T-helper 2 cell treated with Interferon-gamma antibody and Interleukin-4, amounts not matched to agents 5 μg/mL and 100 μg/mL, for 36 hours (primary cell): ENCODE measurements around the gene TTC34.

Experiments
- DNase-seq: peaks from one replicate; pipeline ENCODE4 v3.0.0; 2021; ENCODE audit warnings: low spot score
- H3K27ac Mint-ChIP-seq: one replicate; pipeline ENCODE4 v1.8.0; 2021; ENCODE audit warnings: mild to moderate bottlenecking, mixed read lengths
- H3K27me3 Mint-ChIP-seq: one replicate; pipeline ENCODE4 v1.8.0; 2021; ENCODE audit warnings: low read depth, mixed read lengths
- H3K36me3 Mint-ChIP-seq: one replicate; pipeline ENCODE4 v1.8.0; 2021; ENCODE audit warnings: low read depth, mixed read lengths
- H3K4me1 Mint-ChIP-seq: one replicate; pipeline ENCODE4 v1.8.0; 2021; ENCODE audit warnings: low read depth, mixed read lengths
- H3K4me3 Mint-ChIP-seq: one replicate; pipeline ENCODE4 v1.8.0; 2022; ENCODE audit warnings: mild to moderate bottlenecking, moderate library complexity, mixed read lengths
- H3K9me3 Mint-ChIP-seq: one replicate; pipeline ENCODE4 v1.8.0; 2021; ENCODE audit warnings: mixed read lengths

The TTC34 gene

GRCh38 chr1:2591581-2592261 lies 209.8 kb downstream of the TTC34 start:
- Mint-ChIP-seq H3K9me3 (no peaks in the 10 kb centered on the region), H3K36me3 (peaks cover 6% of the 10 kb centered on the region), H3K4me1 (no peaks in the 10 kb centered on the region), H3K27me3 (no peaks in the 10 kb centered on the region), H3K4me3 (no peak overlapping the region), H3K27ac (no peak overlapping the region)
- DNase-seq, result no peak

GRCh38 chr1:2591233-2591580 lies 210.3 kb downstream of the TTC34 start:
- Mint-ChIP-seq H3K4me1 (no peaks in the 10 kb centered on the region), H3K27me3 (no peaks in the 10 kb centered on the region), H3K4me3 (no peak overlapping the region), H3K36me3 (peaks cover 6% of the 10 kb centered on the region), H3K27ac (no peak overlapping the region), H3K9me3 (no peaks in the 10 kb centered on the region)
- DNase-seq, result no peak

DNA sequence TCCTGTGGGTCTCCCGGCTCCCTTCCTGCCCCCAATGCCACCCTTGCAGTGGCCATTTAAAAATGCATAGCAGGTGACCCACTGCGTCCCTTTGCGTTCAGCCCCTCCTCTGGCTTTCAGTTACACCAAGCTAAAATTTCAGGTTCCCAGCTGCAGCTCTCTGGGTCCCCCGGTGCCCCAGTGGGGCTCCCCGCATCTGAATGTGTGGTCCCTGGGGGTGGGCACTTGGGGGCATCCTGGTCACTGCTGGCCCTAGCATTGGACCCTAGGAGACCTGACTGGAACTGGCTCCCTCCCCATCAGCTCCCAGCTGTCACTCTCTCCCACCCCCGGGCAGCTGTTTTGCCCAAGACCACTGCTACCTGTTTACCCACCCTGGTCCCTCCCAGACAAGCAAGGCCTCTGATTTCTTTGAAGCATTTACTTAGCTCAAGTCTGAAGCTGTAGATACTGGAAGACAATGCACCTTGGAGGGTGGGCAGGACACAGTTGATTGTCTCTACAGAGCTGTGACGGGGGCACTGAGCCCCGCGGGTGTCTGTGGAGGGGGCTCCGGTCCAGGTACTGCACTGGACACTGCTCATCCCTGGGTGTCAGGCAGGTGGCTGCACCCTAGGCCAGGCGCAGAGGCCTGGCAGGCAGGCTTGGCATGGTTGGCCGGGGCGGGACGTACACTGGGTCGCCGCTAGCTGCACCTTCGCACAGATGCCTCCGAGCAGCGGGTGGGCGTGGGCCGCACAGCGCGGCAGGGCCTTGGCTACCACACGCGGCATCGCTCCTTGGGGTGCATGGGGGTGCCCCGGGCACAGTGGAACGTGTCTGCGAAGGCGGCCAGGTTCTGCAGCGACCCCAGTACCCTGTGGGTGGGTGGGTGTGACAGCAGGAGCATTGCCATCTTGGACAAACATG lies 211.0 kb downstream of the TTC34 start:
- H3K27me3 Mint-ChIP-seq, result no peaks in the 10 kb centered on the region
- DNase-seq, result no peak
- H3K9me3 Mint-ChIP-seq, result no peaks in the 10 kb centered on the region
- peaks cover 6% of the 10 kb centered on the region for H3K36me3 Mint-ChIP-seq
- no peak overlapping the region for H3K27ac Mint-ChIP-seq
- H3K4me1 Mint-ChIP-seq, result no peaks in the 10 kb centered on the region
- H3K4me3 Mint-ChIP-seq, result no peak overlapping the region

DNA sequence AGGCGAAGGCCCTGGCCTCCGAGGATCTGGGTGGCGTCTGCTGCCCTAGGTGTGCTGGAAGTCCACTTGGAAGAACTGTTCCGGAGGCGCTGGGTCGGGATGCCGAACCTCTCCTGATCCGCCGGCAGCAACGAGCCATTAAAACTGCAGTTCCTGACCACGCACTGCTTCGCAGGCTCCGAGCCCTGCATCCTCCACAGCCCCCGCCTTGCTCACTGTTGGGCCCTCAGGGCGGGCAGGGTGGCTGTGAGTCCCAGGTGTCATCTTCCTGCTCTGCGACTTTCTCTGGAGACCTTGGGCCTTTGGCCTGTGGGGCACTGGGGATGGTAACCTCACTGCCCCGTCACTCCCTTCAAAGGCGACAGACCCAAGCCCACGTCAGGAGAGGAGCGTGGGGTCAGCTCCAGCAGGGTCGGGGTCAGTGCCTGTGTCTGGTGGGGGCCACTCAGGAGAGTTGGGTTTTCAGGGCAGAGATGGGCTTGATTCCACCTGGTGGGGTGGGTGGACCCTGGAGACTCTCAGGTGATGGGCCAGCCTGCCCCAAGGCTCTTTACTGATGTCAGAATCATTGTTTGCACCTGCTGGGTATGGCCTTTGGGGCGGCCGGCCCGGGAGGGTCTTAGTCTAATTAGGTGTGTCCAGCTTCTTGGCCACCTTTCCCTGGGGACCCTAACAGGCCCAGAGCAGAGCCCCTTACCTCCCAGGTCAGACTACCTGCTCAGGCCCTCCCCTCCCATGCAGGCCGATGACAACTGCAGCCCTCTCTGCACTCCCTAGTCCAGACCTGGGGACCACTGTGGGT lies 211.9 kb downstream of the TTC34 start:
- H3K4me3 Mint-ChIP-seq, result no peak overlapping the region

DNA sequence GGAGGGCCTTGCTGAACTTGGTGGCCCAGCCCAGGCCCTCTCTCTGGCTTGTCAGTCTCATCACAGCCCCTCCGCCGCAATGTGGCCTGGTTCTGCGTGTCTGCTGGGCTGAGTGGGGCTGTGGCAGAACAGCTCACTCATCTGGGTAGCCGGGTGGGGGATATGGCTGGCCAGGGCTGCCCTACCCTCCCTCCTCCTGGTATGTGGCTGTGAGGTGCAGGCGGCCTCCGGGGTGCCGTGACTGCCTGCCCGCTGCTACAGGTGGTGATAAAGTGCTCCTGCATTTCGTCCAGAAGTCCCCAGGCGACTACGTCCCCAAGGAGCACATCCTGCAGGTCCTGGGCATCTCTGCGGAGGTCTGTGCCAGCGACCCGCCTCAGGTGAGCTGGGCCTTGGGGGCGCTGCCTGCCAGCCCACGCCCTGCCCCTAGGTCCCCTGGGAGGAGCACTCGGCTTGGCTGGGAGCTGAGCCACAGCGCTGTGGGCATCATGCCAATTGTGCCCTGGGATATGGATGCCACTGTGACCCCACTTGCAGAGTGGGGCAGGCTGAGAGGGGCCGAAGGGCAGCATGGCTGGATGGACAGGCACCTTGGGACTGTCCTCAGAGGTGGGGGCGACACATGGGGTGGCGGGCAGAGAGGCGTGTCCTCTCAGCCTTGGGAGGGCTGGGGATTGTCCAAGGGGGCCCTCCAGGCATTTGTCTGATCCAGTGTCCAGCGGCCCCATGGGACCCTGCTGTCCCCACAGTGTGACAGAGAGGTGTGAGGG lies 212.6 kb downstream of the TTC34 start:
- no peaks in the 10 kb centered on the region for H3K9me3 Mint-ChIP-seq
- H3K36me3 Mint-ChIP-seq, result peaks cover 6% of the 10 kb centered on the region
- peaks cover 10% of the 10 kb centered on the region for H3K4me1 Mint-ChIP-seq
- H3K4me3 Mint-ChIP-seq, result no peak overlapping the region
- no peak overlapping the region for H3K27ac Mint-ChIP-seq
- DNase-seq, result no peak
- H3K27me3 Mint-ChIP-seq, result no peaks in the 10 kb centered on the region

More for the DNA sequence above, 211.9 kb downstream of the TTC34 start:
- H3K9me3 Mint-ChIP-seq, result no peaks in the 10 kb centered on the region
- H3K27me3 Mint-ChIP-seq, result no peaks in the 10 kb centered on the region
- peaks cover 6% of the 10 kb centered on the region for H3K36me3 Mint-ChIP-seq
- no peak for DNase-seq
- no peak overlapping the region for H3K27ac Mint-ChIP-seq
- H3K4me1 Mint-ChIP-seq, result peaks cover 3% of the 10 kb centered on the region

DNA sequence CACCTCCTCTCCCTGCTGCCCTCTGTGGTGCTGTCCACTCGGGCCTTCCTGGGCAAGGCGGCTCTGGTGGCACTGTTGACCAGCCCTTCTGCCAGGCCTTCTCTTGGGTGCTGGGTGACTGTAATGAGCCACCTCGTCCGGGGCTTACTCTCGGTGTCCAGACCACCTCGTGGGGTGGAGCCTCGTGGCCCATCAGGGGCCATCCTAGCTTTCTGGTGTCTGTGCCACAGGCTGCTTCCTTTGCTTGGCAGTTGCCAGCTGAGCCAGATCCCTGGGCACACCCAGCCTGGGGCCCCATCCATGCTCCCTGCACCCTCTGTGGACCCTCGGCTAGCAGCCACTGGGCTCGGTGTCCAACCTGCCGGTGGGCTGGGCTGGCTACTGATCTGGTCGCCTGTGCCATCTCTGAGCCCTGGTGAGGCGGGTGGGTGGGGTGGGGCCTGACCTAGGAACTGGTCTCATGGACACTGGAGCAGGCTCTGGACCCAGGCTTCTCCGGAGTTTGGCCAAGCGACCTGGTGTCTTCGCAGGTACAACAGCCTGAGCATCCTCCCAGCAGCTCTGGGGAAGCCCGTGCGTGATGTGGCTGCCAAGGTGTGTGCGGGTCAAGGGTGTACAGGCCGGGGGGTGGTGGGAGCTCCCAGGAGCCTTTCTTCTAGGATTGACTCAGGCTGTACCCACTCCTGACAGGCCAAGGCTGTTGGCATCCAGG lies 213.5 kb downstream of the TTC34 start:
- no peaks in the 10 kb centered on the region for H3K9me3 Mint-ChIP-seq
- no peak for DNase-seq
- peaks cover 6% of the 10 kb centered on the region for H3K36me3 Mint-ChIP-seq
- H3K27ac Mint-ChIP-seq, result no peak overlapping the region
- peak overlapping the region; percentile 74 for H3K4me3 Mint-ChIP-seq
- H3K27me3 Mint-ChIP-seq, result no peaks in the 10 kb centered on the region
- H3K4me1 Mint-ChIP-seq, result peaks cover 15% of the 10 kb centered on the region

GRCh38 chr1:2587071-2587859 lies 214.2 kb downstream of the TTC34 start:
- H3K27me3 Mint-ChIP-seq, result no peaks in the 10 kb centered on the region

DNA sequence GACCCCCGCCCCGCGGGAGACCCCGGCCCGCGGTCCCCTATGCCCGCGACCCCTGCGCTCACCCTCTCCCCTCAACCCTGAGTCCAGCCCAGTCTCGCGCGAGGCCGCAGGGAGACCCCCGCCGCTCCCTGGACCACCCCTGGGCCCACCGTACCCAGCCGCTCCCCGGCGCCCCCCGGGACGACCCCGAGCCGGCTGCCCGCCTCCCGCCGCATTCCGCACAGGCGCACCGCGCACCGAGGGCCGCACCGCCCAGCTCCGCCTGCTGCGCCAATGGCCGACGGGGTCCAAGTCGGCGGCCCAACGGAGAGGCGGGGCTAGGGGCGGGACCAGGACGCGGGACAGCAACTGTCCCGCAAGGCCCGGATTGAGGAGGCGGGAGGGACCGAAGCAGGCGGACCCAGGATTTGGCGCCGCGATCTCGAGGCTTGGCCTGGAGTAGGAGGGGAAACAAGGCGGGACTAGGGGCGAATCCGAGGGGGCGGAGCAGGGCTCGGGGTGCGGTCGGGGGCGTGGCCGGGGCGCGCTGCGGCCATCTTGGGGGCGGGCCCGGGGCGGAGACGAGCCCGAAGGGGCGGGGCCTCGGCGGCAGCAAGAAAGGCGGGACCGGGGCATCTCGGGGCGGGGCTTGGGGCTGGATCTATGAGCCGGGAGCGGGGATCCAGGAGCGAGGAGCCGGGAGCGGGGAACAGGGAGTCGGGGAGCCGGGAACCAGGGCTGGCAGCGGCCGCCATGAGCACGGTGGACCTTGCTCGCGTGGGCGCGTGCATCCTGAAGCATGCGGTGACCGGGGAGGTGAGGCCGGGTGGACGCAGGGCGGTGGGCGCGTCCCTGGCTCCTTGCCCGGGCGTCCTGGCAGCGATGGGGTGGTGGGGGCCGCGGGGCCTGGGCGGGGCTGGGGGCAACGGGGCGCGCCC lies 215.1 kb downstream of the TTC34 start, which contains the start of gene PRXL2B:
Gene PRXL2B (plus strand): TSS at position 624 of the 917 bp plus-strand sequence. CDS start 109 bp downstream, at position 733.
- Mint-ChIP-seq H3K27ac (peak within 1 kb of the TSS; percentile 96), H3K4me3 (peak within 1 kb of the TSS; percentile 92), H3K4me1 (peaks cover 24% of the 10 kb centered on the region), H3K36me3 (peaks cover 8% of the 10 kb centered on the region), H3K9me3 (no peaks in the 10 kb centered on the region), H3K27me3 (no peaks in the 10 kb centered on the region)
- peak; percentile 98 for DNase-seq

More at GRCh38 chr1:2587071-2587859, 214.2 kb downstream of the TTC34 start:
- peak overlapping the region; percentile 45 for H3K27ac Mint-ChIP-seq
- peaks cover 19% of the 10 kb centered on the region for H3K4me1 Mint-ChIP-seq
- H3K9me3 Mint-ChIP-seq, result no peaks in the 10 kb centered on the region
- no peak for DNase-seq
- H3K4me3 Mint-ChIP-seq, result peak overlapping the region; percentile 74
- peaks cover 6% of the 10 kb centered on the region for H3K36me3 Mint-ChIP-seq
